ENCODE data around the gene FGF21. TPM values are rescaled to one million over a fixed set of nuclear protein-coding genes. Genes with fewer than 3 reads are reported as not detected.
A peak's percentile ranks its signal among the peaks of the same experiment; 100 is the strongest.

The FGF21 gene
- total RNA-seq, 1 experiment from 2014 or later, result not detected

- no peak for DNase-seq
- Histone ChIP-seq H3K36me3 (peaks cover 5% of the 10 kb centered on the region), H3K4me3 (no peak overlapping the region), H3K9me3 (no peaks in the 10 kb centered on the region), H3K27me3 (no peaks in the 10 kb centered on the region)
Observed at GRCh38 chr19:48796298-48797083, 41.2 kb downstream of the FGF21 start.

DNA sequence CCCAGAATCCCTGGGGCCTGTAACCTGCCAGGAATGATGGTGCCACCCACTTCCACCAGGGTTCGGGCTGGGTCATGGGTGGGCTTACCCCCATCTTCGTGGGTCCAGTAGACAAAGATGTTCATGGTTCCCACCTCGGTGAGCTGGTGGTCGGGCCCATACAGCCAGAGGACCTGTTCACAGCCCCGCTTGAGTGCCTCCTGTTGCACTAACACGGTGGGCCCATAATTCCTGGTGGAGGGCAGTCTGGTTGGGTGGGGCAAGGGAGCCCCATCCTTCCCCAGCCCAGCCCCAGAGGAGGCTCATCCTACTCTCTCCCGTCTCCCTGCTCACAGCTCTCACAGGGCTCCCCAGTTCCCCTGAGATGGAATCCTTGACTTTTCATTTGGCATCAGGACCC is 41.8 kb downstream of the FGF21 start:
- Histone ChIP-seq H3K9me3 (no peaks in the 10 kb centered on the region), H3K36me3 (peaks cover 5% of the 10 kb centered on the region), H3K4me3 (no peak overlapping the region), H3K27me3 (no peaks in the 10 kb centered on the region)
- DNase-seq, result no peak

DNA sequence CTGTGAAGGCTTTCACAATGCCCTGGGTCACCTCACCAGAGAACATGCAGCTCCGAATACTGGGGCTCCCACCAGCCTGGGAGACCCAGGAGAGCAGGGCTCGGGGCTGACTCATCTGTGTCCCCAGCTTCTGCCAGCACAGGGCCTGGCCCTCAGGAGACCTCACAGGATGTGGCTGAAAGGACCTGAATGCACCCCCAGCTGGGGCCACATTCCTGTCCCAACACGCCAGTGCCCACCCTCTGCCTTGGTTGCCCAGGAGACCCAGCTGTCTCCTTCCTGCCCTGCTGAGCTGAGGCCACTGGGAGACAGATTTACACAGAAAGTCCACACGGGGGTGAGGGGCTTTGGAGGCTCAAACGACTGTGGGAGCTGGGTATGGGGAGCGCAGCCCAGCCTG is 43.6 kb downstream of the FGF21 start:
- no peak overlapping the region for H3K4me3 ChIP-seq
- no peak for DNase-seq
- no peaks in the 10 kb centered on the region for H3K9me3 ChIP-seq
- H3K27me3 ChIP-seq, result no peaks in the 10 kb centered on the region
- peaks cover 5% of the 10 kb centered on the region for H3K36me3 ChIP-seq

DNA sequence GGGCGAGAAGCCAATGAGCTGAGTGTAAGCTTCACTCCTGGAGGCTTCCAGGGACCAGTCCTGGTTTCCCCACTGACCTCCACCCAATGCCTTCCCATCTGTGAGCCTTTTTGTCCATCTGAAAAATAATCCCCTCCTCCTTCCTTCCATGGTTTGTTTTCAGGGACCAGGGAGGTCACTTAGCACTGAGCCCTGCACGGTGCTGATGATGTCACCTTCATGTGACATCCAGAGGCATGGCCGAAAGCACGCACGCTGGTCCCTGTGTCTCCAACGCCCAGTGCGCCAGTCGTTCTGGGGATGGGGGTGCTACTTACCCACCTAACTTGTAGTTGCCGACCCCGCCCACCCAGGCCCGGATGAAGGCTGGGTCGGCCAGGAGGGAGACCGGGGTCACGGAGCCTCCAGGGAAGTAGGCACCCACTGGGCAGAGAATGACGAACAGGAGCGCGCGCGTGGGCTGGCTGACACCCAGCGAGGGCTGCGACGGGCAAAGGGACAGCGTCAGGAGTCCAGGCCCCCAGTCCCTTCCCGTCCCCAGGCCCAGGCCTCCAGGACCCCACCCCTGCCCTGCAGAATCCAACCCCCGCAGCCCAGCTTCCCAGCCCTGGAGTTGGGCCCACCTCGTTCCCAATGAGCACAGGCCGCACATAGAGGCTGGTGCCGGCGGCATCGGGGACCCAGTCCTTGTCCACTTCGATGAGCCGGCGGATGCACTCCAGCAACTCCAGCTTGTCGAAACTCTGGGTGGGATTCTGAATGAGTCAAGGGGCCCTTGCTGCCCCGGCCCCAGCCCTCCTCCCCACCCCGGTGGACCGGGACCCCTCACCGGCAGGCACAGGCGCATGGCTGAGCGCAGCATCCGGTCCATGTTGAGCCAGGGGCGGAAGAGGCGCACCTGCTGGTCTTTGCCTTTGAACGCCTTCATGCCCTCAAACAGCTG is 44.3 kb downstream of the FGF21 start:
- Histone ChIP-seq H3K9me3 (no peaks in the 10 kb centered on the region), H3K4me3 (no peak overlapping the region), H3K27me3 (no peaks in the 10 kb centered on the region), H3K36me3 (peaks cover 5% of the 10 kb centered on the region)
- no peak for DNase-seq

- Histone ChIP-seq H3K9me3 (no peaks in the 10 kb centered on the region), H3K36me3 (peaks cover 9% of the 10 kb centered on the region), H3K4me3 (no peak overlapping the region), H3K27me3 (no peaks in the 10 kb centered on the region)
- DNase-seq, result no peak
Observed at GRCh38 chr19:48802623-48803022, 47.3 kb downstream of the FGF21 start.

- no peak for DNase-seq
- Histone ChIP-seq H3K9me3 (no peaks in the 10 kb centered on the region), H3K27me3 (no peaks in the 10 kb centered on the region), H3K4me3 (no peak overlapping the region), H3K36me3 (peaks cover 8% of the 10 kb centered on the region; the same call in 1 of the 2 replicates)
Observed at GRCh38 chr19:48804496-48804895, 49.2 kb downstream of the FGF21 start.

GRCh38 chr19:48805452-48805851 is 50.1 kb downstream of the FGF21 start:
- DNase-seq, result no peak
- Histone ChIP-seq H3K9me3 (no peaks in the 10 kb centered on the region), H3K36me3 (peaks cover 6% of the 10 kb centered on the region; the same call in 1 of the 2 replicates), H3K4me3 (no peak overlapping the region), H3K27me3 (no peaks in the 10 kb centered on the region)

- H3K4me3 ChIP-seq, result no peak overlapping the region
- H3K27me3 ChIP-seq, result no peaks in the 10 kb centered on the region
- peaks cover 6% of the 10 kb centered on the region; the same call in 1 of the 2 replicates for H3K36me3 ChIP-seq
- no peaks in the 10 kb centered on the region for H3K9me3 ChIP-seq
- no peak for DNase-seq
Observed at GRCh38 chr19:48806518-48806817, 51.1 kb downstream of the FGF21 start.

GRCh38 chr19:48806818-48807589 is 51.7 kb downstream of the FGF21 start:
- H3K9me3 ChIP-seq, result no peaks in the 10 kb centered on the region
- H3K27me3 ChIP-seq, result no peaks in the 10 kb centered on the region
- peaks cover 6% of the 10 kb centered on the region; the same call in 1 of the 2 replicates for H3K36me3 ChIP-seq
- peak; percentile 43 for DNase-seq
- no peak overlapping the region for H3K4me3 ChIP-seq

- no peak for DNase-seq
- Histone ChIP-seq H3K4me3 (no peak overlapping the region), H3K9me3 (no peaks in the 10 kb centered on the region), H3K27me3 (no peaks in the 10 kb centered on the region), H3K36me3 (peaks cover 6% of the 10 kb centered on the region; the same call in 1 of the 2 replicates)
Observed at GRCh38 chr19:48807590-48808308, 52.4 kb downstream of the FGF21 start.

Other genes with a start within 250 kb of the FGF21 start
- not detected in 2 replicates for gene LMTK3, start 243.7 kb upstream of the FGF21 start, total RNA-seq (2014; rRNA removed; shearing (Covaris generic); ENCODE audit: low replicate concordance)
- 0.49 TPM in 1 of 2 replicates, not detected in the other for gene SULT2B1, start 203.4 kb upstream of the FGF21 start, total RNA-seq (2014; rRNA removed; shearing (Covaris generic); ENCODE audit: low replicate concordance)
- gene SPACA4, start 148.8 kb upstream of the FGF21 start, total RNA-seq (2014; rRNA removed; shearing (Covaris generic); ENCODE audit: low replicate concordance), result not detected in 2 replicates
- not detected in 2 replicates for gene FAM83E, start 140.4 kb upstream of the FGF21 start, total RNA-seq (2014; rRNA removed; shearing (Covaris generic); ENCODE audit: low replicate concordance)
- gene RPL18, start 136.3 kb upstream of the FGF21 start, total RNA-seq (2014; rRNA removed; shearing (Covaris generic); ENCODE audit: low replicate concordance), result 3,057 and 3,727 TPM in 2 replicates
- gene SPHK2, start 136.0 kb upstream of the FGF21 start, total RNA-seq (2014; rRNA removed; shearing (Covaris generic); ENCODE audit: low replicate concordance), result 6.7 and 8.6 TPM in 2 replicates
- gene DBP, start 118.1 kb upstream of the FGF21 start, total RNA-seq (2014; rRNA removed; shearing (Covaris generic); ENCODE audit: low replicate concordance), result 9.3 and 14.5 TPM in 2 replicates
- gene CA11, start 109.3 kb upstream of the FGF21 start, total RNA-seq (2014; rRNA removed; shearing (Covaris generic); ENCODE audit: low replicate concordance), result 1.3 TPM in 1 of 2 replicates, not detected in the other
- not detected in 2 replicates for gene NTN5, start 82.5 kb upstream of the FGF21 start, total RNA-seq (2014; rRNA removed; shearing (Covaris generic); ENCODE audit: low replicate concordance)
- not detected in 2 replicates for gene FUT2, start 59.6 kb upstream of the FGF21 start, total RNA-seq (2014; rRNA removed; shearing (Covaris generic); ENCODE audit: low replicate concordance)
- gene MAMSTR, start 35.8 kb upstream of the FGF21 start, total RNA-seq (2014; rRNA removed; shearing (Covaris generic); ENCODE audit: low replicate concordance), result 0.79 TPM in 1 of 2 replicates, not detected in the other
- gene RASIP1, start 14.9 kb upstream of the FGF21 start, total RNA-seq (2014; rRNA removed; shearing (Covaris generic); ENCODE audit: low replicate concordance), result 0.72 TPM in 1 of 2 replicates, not detected in the other
- gene IZUMO1, start 8.6 kb upstream of the FGF21 start, total RNA-seq (2014; rRNA removed; shearing (Covaris generic); ENCODE audit: low replicate concordance), result not detected in 2 replicates
- 0.07 and 0.16 TPM in 2 replicates for gene FUT1, start 2.9 kb upstream of the FGF21 start, total RNA-seq (2014; rRNA removed; shearing (Covaris generic); ENCODE audit: low replicate concordance)
- 21.3 and 59.1 TPM in 2 replicates for gene BCAT2, start 55.5 kb downstream of the FGF21 start, total RNA-seq (2014; rRNA removed; shearing (Covaris generic); ENCODE audit: low replicate concordance)
- gene HSD17B14, start 81.0 kb downstream of the FGF21 start, total RNA-seq (2014; rRNA removed; shearing (Covaris generic); ENCODE audit: low replicate concordance), result not detected in 2 replicates
- 5.4 and 14.5 TPM in 2 replicates for gene PLEKHA4, start 113.1 kb downstream of the FGF21 start, total RNA-seq (2014; rRNA removed; shearing (Covaris generic); ENCODE audit: low replicate concordance)
- gene PPP1R15A, start 116.9 kb downstream of the FGF21 start, total RNA-seq (2014; rRNA removed; shearing (Covaris generic); ENCODE audit: low replicate concordance), result 26.1 and 36.4 TPM in 2 replicates
- not detected in 2 replicates for gene TULP2, start 143.2 kb downstream of the FGF21 start, total RNA-seq (2014; rRNA removed; shearing (Covaris generic); ENCODE audit: low replicate concordance)
- 157 and 236 TPM in 2 replicates for gene NUCB1, start 144.8 kb downstream of the FGF21 start, total RNA-seq (2014; rRNA removed; shearing (Covaris generic); ENCODE audit: low replicate concordance)
- gene DHDH, start 178.2 kb downstream of the FGF21 start, total RNA-seq (2014; rRNA removed; shearing (Covaris generic); ENCODE audit: low replicate concordance), result not detected in 2 replicates
- gene BAX, start 199.4 kb downstream of the FGF21 start, total RNA-seq (2014; rRNA removed; shearing (Covaris generic); ENCODE audit: low replicate concordance), result 38.2 and 61.4 TPM in 2 replicates
- 880 and 1,766 TPM in 2 replicates for gene FTL, start 209.8 kb downstream of the FGF21 start, total RNA-seq (2014; rRNA removed; shearing (Covaris generic); ENCODE audit: low replicate concordance)
- gene GYS1, start 237.8 kb downstream of the FGF21 start, total RNA-seq (2014; rRNA removed; shearing (Covaris generic); ENCODE audit: low replicate concordance), result 34.3 and 46.2 TPM in 2 replicates
- gene RUVBL2, start 238.4 kb downstream of the FGF21 start, total RNA-seq (2014; rRNA removed; shearing (Covaris generic); ENCODE audit: low replicate concordance), result 386 and 644 TPM in 2 replicates